ENCODE data around the gene CD8B.
"Not testable (repeated sequence)": the region's sequence is repeated elsewhere in the genome, so short reads cannot be mapped to it uniquely, and the experiment has no call there.

The CD8B gene

DNA sequence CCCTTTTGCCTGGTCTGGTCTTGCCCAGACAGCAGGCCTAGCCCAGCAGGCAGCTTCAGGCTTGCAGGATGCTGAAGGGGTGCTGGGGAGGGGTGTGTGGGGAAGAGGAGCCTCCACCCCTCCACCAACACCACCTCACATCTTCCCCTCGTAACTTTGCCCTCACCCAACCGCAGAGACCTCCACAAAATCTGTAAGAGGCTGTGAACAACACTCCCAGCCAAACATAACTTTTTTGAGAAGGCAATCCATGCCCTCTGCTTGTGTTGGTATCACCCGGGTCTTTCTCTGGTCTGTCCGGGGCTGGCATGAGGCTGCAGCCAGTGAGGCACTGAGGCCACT, 26.2 kb downstream of the CD8B start:
- not testable (repeated sequence) for DNase-seq

DNA sequence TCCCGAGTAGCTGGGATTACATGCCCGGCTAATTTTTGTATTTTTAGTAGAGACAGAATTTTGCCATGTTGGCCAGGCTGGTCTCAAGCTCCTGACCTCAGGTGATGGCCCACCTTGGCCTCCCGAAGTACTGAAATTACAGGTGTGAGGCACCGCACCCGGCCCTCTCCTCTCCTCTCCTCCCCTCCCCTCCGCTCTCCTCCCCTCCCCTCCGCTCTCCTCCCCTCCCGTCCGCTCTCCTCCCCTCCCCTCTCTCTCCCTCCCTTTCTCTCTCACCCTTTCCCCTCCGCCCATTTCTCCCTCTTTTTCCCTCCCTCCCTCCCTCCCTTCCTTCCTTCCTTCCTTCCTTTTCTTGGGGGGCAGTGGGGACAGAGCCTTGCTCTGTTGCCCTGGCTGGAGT, 28.4 kb downstream of the CD8B start:
- DNase-seq, result no peak

DNA sequence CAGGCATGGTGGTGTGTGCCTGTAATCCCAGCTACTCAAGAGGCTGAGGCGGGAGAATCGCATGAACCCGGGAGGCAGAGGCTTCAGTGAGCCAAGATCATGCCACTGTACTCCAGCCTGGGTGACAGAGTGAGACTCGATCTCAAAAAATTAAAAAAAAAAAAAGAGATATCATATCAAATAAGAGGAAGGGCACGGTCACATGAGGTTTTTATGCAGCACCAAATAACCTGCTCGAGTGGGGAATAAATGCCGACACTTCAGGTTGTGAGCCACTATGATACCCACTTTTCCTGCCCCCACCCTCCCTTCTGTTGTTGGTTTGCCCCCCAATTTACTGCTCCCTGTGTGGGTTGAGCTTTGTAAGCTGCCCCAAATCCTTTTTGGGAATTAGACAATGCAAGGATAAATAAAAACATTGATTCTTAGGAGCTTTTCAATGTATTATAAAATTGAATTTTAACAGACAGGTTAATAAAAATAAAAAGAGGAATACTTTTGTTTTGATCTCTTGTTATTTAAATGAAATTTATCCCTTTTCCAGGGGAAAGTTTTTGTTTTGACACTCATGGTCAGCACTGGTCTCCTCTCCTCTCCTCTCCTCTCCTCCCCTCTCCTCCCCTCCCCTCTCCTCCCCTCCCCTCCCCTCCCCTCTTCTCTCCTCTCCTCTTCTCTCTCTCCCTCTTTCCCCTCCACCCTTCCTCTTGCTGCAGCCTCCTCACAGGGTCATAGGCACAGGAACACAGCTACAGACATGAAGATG, 29.2 kb downstream of the CD8B start:
- no peak for DNase-seq

DNA sequence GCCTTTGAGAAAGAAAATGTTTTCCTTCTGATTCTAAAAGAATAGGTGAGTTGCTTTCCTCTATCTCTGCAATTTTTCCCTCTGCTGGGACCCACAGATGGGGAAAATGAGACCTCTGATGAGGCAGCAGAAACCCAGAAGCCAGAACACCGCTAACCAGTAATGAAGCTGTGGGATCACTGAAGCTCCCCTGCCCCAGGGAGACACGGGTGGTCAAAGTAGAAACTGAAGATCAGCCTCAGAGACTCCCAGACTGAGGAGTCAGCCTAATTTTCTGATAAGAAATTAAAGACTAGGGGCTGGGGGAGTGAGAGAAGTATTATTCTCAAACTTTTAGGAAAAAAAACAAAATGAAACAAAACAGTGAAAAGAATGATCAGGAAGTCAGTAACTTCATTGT, 30.1 kb downstream of the CD8B start:
- no peak for DNase-seq

DNA sequence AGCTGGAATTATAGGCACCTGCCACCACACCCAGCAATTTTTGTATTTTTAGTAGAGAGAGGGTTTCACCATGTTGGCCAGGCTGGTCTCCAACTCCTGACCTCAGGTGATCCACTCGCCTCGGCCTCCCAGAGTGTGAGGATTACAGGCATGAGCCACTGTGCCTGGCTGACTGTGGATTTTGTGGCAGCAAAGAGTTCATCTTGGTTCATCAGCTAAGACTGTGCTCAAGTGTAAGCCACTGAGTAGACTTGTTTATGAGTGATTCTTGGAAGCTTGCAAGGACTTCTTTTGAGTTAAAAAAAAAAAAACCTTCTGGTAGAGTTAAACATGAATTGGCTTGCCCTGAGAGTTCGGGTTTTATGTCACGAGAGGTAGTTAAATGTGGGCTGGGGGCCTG, 34.7 kb downstream of the CD8B start:
- DNase-seq, result no peak

DNA sequence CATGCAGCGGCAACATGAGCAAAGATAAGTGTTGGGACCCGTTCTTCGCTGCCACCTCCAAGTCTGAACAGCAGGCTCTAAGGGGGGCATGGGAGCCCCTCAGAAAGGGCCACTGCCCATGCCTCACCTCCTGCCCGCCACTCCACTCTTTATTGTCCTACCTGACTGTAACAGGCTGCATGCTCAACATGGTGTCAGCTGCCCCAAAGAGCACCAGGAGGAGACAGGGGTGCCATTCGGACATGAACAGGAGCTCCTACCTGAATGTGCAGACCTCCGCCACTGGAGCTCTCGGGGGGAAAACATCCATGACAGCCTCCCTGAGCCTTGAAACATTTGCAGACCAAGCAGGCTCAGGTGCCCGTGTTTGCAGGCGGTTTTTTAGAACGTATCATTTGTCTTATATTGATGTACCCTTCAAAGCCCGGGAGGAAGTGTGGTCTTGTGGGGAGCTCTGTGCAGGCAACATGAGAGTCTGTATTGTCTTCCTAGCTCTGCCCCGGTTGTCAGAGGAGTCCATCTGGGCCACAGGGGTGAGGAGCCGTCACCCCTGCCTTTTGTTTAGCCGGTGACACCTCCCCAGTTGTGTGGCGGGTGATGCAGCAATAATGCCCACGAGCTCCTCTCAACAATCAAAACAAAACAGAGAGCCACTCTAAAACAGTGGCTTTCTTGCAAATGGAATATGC, 35.8 kb downstream of the CD8B start:
- no peak for DNase-seq

DNA sequence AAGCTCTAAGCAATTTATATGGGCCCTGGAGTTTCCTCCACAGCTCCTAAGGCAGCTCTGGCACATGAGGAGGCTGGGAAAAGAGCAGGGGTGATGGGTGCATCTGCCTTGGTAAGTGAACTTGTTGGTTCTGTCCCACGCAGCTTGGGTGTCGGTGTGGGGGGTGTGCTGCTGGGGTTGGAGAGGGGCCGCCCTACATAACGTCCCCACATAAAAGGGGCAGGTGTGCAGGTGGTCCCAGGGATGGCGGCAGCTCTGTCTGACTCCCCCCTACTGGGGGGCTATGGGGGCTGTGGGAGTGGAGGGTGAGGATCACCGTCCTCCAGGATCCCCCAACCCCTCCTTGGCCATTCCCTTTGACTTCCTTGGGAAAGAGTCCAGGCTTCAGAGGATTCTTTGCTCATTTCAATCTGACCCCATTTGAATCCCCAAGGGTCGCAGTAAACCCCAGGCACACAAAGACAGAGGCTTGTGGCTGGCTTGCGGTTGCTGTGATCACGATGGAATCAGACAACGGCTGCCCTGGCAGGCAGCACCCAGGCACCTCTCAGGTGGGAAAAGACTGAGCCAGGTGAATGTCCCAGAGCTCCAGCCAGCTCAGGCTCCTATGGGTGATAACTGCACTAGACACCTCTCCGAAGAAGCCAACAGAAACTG, 36.5 kb downstream of the CD8B start:
- no peak for DNase-seq

DNA sequence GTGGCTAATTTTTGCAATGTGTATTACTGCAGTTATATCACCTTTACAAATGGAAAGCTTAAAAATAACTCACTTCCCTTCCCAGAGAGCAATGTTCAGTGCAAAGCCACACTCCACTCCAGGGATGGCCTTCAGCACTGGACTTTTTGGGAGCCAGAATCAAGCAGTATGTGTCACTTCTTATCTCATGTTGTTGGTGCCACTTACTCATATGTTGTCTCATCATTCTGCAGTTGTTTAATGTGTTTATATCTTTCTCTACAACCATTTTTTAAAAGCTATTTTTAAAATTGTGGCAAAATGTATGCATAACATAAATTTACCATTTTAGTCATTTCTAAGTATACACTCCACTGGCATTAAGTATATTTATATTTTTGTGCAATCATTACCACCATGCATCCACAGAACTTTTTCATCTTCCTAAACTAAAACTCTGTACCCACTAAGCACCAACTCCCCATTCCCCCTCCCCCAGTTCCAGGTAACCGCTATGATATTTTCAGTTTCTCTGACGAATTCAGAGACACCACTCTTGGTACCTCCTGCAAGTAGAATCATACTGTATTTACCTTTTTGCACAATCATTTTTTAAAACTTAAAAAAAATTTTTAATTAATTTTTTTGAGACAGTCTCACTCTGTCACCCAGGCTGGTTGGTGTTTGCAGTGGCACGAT, 38.9 kb downstream of the CD8B start:
- DNase-seq, result no peak

DNA sequence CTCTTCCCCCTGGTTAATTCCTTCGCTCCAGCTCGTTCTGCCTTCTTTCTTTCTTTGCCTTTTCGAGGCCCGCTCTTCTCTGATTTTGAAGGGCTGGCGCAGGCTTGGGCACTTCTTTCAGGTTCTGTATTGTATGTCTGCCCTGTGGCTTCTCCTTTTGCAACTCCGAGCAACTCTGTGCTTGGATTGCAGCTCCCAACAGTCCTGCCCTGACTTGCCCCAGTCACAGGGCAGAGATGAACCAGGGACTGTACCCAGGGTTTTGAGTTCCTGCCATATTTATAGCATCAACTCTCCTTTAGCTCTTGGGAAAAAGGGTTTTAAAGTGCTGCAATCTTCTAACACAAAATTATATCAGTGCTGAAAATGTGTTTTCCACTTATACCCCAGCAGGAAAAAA, 39.8 kb downstream of the CD8B start:
- DNase-seq, result no peak

DNA sequence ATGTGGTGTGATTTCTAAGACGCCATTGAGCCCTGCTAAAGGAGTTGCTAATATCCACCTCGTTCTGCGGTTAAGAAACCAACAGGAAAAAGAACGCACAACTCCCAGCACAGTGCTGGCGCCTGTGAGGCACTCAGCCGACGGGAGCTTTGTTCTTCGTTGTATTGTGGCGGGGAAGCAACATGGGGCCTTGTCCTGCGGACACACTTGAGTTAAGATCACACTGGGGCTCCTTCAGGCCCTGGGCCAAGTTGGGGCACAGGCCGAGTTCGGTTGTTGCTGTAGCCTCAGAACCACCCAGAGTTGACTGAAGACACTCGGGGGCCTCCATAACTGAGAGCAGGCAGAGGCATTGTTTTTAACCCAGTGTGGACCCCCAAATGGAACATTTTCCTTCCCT, 40.4 kb downstream of the CD8B start:
- no peak for DNase-seq

DNA sequence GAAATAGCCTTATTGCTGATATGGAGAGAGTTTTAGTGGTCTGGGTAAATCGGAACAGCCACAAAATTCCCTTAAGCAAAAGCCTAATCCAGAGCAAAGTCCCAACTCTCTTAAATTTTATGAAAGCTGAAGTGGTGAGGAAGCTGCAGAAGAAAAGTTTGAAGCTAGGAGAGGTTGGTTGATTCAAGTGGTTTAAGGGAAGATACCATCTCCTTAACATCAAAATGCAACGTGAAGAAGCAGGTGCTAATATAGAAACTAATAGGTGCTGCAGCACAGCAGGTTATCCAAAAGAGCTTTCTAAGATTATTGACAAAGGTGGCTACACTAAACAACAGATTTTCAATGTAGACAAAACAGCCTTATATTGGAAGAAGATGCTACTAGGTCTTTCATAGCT, 42.7 kb downstream of the CD8B start:
- DNase-seq, result no peak

DNA sequence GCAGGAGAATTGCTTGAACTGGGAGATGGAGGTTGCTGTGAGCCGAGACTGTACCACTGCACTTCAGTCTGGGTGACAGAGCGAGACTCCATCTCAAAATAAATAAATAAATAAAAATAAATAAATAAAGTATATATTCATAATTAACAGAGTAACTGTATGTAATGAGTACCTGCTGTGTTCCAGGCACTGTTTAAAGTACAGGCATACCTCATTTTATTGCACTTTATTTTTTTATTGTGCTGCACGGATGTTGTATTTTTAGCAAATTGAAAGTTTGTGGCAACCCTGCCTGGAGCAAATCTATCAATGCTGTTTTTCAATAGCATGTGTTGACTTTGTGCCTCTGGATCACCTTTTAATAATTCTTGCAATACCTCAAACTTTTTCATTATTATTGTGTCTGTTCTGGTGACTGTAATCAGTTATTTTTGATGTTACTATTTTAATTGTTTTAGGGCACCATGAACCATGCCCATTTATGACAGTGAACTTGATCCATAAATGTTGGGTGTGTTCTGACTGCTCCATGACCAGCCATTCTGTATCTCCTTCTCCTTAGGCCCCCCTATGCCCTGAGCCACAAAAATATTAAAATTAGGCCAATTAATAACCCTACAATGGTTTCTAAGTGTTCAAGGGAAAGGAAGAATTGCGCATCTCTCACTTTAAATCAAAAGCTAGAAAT, 43.4 kb downstream of the CD8B start:
- no peak for DNase-seq

DNA sequence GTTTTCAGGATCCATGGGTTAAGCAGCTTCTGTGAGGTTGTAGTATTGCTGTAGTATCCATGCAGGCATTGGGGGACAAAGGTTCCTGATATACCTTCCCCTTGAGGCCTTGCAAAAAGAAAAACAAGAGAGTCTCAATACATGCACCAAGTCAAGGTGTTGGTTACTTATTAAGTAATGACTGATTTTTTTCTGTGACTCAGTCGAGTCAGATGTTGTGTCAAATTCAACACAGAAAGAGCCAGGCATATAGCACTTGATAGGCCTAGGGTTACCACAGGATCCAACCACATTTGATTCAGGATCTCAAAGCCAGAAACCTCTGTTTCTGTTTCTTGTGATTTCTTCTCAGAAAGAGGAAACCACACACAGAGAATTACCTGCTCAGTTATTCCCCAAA, 46.1 kb downstream of the CD8B start:
- no peak for DNase-seq

DNA sequence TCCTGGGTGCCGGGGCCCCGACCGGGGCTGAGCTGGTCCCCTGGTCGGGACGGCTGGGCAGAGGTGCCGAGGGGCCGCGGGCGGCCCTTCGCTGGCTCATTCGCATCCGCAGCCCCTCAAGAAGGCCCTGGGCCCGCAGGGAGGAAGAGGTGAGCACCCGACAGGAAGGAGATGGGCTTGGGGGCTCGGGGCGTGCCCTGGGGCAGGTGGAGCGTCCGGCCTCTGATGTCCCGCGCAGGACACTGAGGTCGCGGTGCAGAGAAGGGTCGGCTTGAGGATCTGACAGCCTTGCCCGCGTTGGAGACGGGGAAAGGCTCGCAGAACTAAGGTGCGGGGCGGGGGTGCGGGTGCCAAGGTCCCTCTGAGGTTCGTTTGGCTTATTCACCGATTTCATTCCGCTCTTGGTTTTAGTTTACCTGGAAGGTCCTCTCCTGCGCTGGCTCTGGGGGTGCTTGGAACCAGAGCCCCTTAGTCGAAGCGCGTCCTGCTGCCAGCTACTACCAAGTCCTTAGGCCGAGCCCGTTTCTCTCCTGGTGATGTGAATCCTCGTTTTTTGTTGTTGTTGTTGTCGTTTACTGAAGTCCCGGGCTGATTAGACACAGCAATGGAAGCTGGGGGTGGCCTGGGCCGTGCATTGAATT, 52.1 kb downstream of the CD8B start:
- no peak for DNase-seq

DNA sequence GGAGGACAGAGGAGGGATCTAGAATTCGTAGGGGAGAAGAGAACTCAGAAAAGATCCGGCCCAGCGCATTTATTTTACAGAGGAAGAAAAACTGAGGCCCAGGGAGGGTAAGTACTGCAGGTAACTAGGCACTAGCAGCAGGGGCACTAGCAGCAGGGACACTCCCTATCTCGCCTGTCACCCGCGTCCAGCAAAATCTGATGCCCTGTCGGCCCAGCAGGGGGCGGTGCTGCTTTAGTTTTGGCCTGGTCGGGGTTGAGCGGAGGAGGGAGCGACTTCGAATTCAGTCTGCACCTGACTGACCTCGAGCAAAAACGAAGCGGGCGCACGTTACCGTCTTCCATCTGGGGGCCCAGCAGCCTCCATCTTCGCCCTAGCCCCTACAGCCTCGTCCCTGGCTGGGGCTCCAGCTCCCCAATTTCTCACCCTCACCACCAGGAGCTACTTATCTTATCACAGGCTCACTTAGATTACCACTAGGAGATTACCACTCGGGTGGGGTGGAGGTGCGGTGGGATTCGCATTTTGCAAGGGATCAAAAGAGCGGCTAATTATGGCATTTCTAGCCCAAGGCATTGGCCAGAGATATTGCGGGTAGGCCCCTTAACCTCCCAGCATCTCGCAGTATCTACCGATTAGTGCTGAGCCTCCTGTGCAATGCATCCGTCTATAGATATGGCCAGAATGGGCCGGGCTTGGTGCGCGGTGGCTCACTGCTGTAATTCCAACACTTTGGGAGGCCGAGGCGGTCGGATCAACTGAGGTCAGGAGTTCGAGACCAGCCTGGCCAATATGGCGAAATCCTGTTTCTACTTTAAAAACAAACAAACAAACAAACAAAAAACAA, 53.1 kb downstream of the CD8B start:
- DNase-seq, result peak; percentile 92

DNA sequence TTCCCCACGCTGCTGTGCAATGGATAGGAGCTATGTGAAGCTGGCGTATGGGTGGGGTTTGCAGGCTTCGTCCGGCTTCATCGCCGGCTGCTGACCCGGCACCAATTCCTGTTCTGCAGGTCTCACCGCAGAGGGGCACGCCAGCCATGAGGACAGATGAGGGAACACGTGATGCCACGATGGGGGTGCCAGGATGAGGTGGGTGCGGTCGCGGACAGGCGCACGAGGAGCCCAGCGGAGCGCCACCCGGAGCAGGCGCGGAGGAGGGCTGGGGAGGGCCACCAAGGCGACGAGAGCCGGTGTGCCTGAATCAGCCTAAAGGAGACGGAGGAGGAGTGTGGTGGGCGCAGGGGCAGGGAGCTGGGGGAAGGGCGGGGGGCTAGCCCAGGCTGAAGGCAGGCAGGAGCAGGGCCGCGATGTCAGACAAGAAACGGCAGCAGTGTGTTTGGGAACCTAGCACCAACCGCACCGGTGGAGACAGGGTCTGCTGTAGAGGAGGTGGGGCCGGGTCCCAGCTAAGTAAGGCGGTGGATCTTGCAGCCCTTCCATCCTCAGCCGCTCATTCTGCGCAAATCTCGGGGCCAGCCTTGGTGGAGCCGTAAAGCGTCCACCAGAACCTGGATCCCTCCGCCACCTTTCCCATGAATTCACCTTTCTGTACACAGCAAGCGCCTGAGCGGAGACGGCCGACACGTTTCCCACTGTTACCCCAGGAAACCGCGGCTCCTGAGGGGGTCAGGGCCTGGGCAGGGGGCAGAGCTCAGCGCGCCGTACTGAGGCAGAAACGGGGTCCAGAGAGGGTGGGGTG, 54.0 kb downstream of the CD8B start:
- DNase-seq, result peak; percentile 73

DNA sequence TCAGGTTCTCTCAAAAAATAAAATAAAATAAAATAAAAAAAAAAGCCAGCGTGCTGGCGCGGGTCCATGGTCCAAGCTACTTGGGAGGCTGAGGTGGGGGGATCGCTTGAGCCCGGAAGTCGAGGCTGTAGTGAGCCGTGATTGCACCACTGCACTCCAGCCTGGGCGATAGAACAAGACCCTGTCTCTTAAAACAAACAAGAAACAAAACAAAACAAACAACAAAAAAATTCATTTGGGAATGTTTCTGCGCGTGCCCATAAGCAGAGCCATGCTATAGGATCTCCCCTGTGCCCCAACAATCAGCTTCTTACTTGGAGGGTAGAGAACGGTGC, 54.6 kb downstream of the CD8B start:
- no peak for DNase-seq

DNA sequence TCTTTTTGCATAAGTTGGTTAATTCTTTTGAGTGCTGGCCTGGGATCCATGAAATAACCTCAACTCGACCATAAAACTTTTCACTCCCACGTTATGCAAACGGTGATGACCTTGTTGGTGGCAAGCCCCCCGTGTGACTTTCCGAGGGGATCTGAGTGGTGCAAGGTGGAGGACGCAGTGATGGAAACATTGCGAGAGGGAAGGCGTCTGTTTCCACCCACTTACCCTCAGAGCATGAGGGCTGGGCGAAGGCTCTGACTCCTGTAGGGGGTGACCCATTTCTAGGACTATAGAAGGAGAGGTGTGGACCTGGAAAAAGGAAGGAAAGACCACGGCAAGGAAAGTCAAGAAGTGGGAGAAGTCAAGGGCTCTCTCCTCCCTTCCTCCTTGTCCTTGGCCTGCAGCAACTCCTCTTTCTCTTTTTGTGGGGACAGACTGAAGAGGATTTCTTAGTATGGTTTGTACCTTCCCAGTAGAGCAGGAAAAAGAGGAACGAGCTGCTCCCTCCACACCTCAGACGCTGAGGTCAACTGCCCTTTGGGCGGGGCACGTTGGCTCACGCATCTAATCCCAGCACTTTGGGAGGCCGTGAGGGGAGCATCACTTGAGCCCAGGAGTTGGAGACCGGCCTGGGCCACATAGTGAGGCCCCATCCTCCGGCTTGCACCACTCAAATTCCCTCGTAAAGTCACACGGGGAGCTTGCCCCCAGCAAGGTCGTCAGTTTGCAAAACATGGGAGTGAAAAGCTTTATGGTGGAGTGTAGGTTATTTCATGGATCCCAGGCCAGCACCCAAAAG, 55.4 kb downstream of the CD8B start:
- no peak for DNase-seq

DNA sequence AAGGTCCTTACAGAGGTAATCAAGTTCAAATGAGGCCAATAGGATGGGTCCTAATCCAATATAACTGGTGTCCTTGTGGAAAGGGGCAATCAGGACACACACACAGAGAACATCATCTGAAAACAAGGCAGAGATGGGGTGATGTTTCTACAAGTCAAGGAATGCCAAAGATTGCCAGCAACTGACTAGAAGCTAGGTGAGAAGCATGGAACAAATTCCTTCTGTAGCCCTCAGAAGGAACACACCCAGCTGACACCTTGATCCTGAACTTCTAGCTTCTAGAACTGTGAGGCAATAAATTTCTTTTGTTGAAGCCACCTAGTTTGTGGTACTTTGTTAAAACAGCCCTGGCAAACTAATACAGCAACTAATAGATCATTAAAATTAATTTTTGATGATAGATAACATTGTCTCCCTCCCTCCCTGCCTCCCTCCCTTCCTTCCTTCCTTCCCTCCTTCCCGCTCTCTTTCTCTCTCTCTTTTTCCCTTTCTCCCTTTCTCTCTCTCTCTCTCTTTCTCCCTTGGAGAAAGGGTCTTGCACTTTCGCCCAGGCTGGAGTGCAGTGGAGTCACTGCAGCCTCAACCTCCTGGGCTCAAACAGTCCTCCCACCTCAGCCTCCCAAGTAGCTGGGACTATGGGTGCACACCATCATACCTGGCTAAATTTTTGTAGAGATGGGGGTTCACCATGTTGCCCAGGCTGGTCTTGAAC, 60.7 kb downstream of the CD8B start:
- no peak for DNase-seq
